Measurements from ENCODE around the gene NPLOC4. TPM values are rescaled to one million over a fixed set of nuclear protein-coding genes. Genes with fewer than 3 reads are reported as not detected.

Gene NPLOC4
- total and polyA plus RNA-seq, 2 of the 8 experiments (the other 6 are each of a cell fraction or from before 2014, with no cell fraction given) = 70.7 to 92.7 TPM

DNA sequence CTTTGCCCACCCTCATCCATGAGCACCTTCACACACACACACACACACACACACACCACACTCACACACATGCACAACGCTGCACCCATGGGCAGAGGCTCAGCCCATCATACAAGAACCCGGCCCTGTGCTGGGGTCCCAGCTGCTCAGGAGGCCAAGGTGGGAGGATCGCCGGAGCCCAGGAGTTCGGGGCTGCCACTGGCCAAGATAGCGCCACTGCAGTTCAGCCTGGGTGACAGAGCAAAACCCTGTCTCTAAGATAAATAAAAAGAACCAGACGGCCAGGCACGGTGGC is 112.1 kb downstream of the NPLOC4 start:
- H2BK15ac ChIP-seq (ENCODE audit: low read length) = no peak overlapping the region

More for the DNA sequence above, 112.1 kb downstream of the NPLOC4 start:
- peaks cover 2 to 7% of the 10 kb centered on the region in 2 experiments for H4K20me1 ChIP-seq (replicated peaks in 1 of 2; ENCODE audit: control insufficient read depth in 1 of 2, insufficient read depth in 2 of 2, low read length in 2 of 2)
- no peak overlapping the region for H3K4me3 ChIP-seq (ENCODE audit: extremely low read depth in 1 of 4, insufficient read depth in 2 of 4, low read depth in 3 of 4, low read length in 4 of 4)
- H3K79me1 ChIP-seq (ENCODE audit: low read depth, low read length) = no peaks in the 10 kb centered on the region
- H4K8ac ChIP-seq (ENCODE audit: extremely low read depth, insufficient read depth, low read length) = no peak overlapping the region
- no peak overlapping the region for H3K9ac ChIP-seq (replicated peaks in 1 of 4; ENCODE audit: extremely low read depth in 1 of 4, low read depth in 3 of 4, low read length in 3 of 4)
- no peak overlapping the region for H2AFZ ChIP-seq (ENCODE audit: low read length)
- H3K4me1 ChIP-seq (replicated peaks in 1 of 4; ENCODE audit: control insufficient read depth in 3 of 4, insufficient read depth in 4 of 4, low read length in 3 of 4) = peaks cover 0 to 20% (median 11%) of the 10 kb centered on the region in 4 experiments; a peak in 6 of 7 replicates
- H2AK5ac ChIP-seq (ENCODE audit: low read depth, low read length) = no peak overlapping the region
- no peak overlapping the region for H3K4me2 ChIP-seq (ENCODE audit: insufficient read depth in 1 of 2, low read depth in 2 of 2, low read length in 2 of 2)
- H3K23ac ChIP-seq (ENCODE audit: insufficient read length) = no peak overlapping the region
- H3K14ac ChIP-seq (ENCODE audit: insufficient read length) = no peak overlapping the region
- H2BK20ac ChIP-seq (ENCODE audit: low read length) = no peak overlapping the region
- no peak overlapping the region for H4K5ac ChIP-seq (ENCODE audit: insufficient read length, low read depth, low read length)
- no peak overlapping the region for H2BK120ac ChIP-seq (replicated peaks; ENCODE audit: low read depth, low read length)
- ChIA-PET CTCF (ENCODE audit: partially characterized antibody) (no interaction called here), POLR2A (ENCODE audit: partially characterized antibody) (interaction anchor here (0.7 to 30.5 kb wide), 4 partner anchors 9 to 28 kb away, joined by 3 to 1004 read pairs (median 21); partner anchors contain the start of gene ACTG1)
- H2BK5ac ChIP-seq (ENCODE audit: low read depth, low read length) = no peak overlapping the region
- no peaks in the 10 kb centered on the region for H3K9me3 ChIP-seq (ENCODE audit: insufficient read depth in 2 of 2, low read depth in 1 of 2, low read length in 1 of 2)
- no peak overlapping the region for H3K4ac ChIP-seq (replicated peaks; ENCODE audit: insufficient read length, low read depth, low read length)
- no peak for TF ChIP-seq ASH2L (IDR thresholded peaks at IDR 0.05; ENCODE audit: low read length)
- TF ChIP-seq CREB1 (IDR thresholded peaks at IDR 0.05) = no peak
- no peak for TF ChIP-seq POU5F1 (IDR thresholded peaks at IDR 0.05; ENCODE audit: low read depth, low read length)
- no peak for TF ChIP-seq SRF (IDR thresholded peaks at IDR 0.05; ENCODE audit: low read depth, low read length)
- no peak for TF ChIP-seq HDAC6 (IDR thresholded peaks at IDR 0.05; ENCODE audit: low read depth, low read length)
- TF ChIP-seq EP300 (IDR thresholded peaks at IDR 0.05; ENCODE audit: borderline replicate concordance in 1 of 2, low read depth in 2 of 2, low read length in 2 of 2) = no peak
- no peak for TF ChIP-seq SIRT6 (IDR thresholded peaks at IDR 0.05; ENCODE audit: low read length)
- no peak for TF ChIP-seq JUND (IDR thresholded peaks at IDR 0.05; ENCODE audit: low read length)
- TF ChIP-seq SIN3A (conservative IDR thresholded peaks at IDR 0.05 in 1 of 2, IDR thresholded peaks at IDR 0.05 in 1 of 2; ENCODE audit: low read depth in 1 of 2, low read length in 2 of 2) = no peak
- TF ChIP-seq KDM4A (IDR thresholded peaks at IDR 0.05; ENCODE audit: low read depth, low read length, severe bottlenecking) = no peak
- TF ChIP-seq NRF1 (IDR thresholded peaks at IDR 0.05; ENCODE audit: low read depth, low read length) = no peak
- no peak overlapping the region for H3K27ac ChIP-seq (ENCODE audit: low read depth, low read length)
- no peaks in the 10 kb centered on the region for H3K36me3 ChIP-seq (ENCODE audit: control insufficient read depth in 2 of 4, insufficient read depth in 4 of 4, low read length in 3 of 4)
- H3K56ac ChIP-seq (replicated peaks; ENCODE audit: insufficient read length, low read depth, low read length) = no peak overlapping the region
- no peaks in the 10 kb centered on the region; the same call in 1 of the 2 replicates for H3K23me2 ChIP-seq (ENCODE audit: low read depth, low read length)
- H2BK12ac ChIP-seq (ENCODE audit: low read depth, low read length) = no peak overlapping the region
- H3K27me3 ChIP-seq (replicated peaks in 1 of 4; ENCODE audit: control insufficient read depth in 3 of 4, extremely low read depth in 1 of 4, insufficient read depth in 3 of 4, low read length in 3 of 4) = peaks cover 0 to 20% (median 13%) of the 10 kb centered on the region in 4 experiments; a peak in 5 of 7 replicates
- H3K79me2 ChIP-seq (ENCODE audit: control insufficient read depth in 1 of 2, insufficient read depth in 2 of 2, low read length in 2 of 2) = no peaks in the 10 kb centered on the region
- no peak overlapping the region for H3K18ac ChIP-seq (ENCODE audit: extremely low read depth, low read length)
- 91% methylated on average over 8 of the region's 8 CpGs; no CpG with 5 or more reads in 1 of the 2 experiments for WGBS, 2 experiments (ENCODE audit: extremely low coverage in 1 of 2, insufficient coverage in 1 of 2, insufficient read length in 1 of 2, insufficient replicate concordance in 2 of 2, low coverage in 1 of 2, low lambda C conversion rate in 2 of 2, missing lambda C conversion rate in 1 of 2)
- no peak for FAIRE-seq
- no peak for DNase-seq (ENCODE audit: low read depth in 1 of 2, low spot score in 2 of 2)
- no peak overlapping the region for H4K91ac ChIP-seq (replicated peaks; ENCODE audit: insufficient read length, low read length)

Measured in H1 (cell line).